Bronchial epithelial cell (primary cell): ENCODE measurements around the gene XRCC4. TPM values are rescaled to one million over a fixed set of nuclear protein-coding genes. Genes with fewer than 3 reads are reported as not detected.

Experiments
- DNase-seq: peaks from one replicate; pipeline ENCODE4 v3.0.0-alpha.2; 2010; ENCODE audit warnings: low read depth
- FAIRE-seq: peaks from 2 replicates; lab custom pipeline; 2011; peaks lifted over from hg19 to GRCh38; lab: Jason Lieb, UNC
- H3K27me3 ChIP-seq: 2 replicates; pipeline ENCODE4 v1.5.1; 2011; ENCODE audit warnings: low read length; ENCODE audit not compliant: control insufficient read depth, insufficient read depth
- H3K36me3 ChIP-seq: 2 replicates; pipeline ENCODE4 v1.5.1; 2011; ENCODE audit warnings: low read length; ENCODE audit not compliant: control insufficient read depth, insufficient read depth
- H3K4me3 ChIP-seq: 2 replicates; pipeline ENCODE4 v1.5.1; 2011; ENCODE audit warnings: mild to moderate bottlenecking, low read depth, low read length, control low read depth
- total RNA-seq: library from RNA; depleted of rRNA; stranded (reverse); fragments of >200 nt; gene quantifications from 2 replicates; pipeline ENCODE4 v1.2.1, GENCODE V29; 2014
- TF ChIP-seq, protein P1 (sequence below): IDR thresholded peaks from 2 replicates; pipeline ENCODE4 v1.5.1; 2011; ENCODE audit warnings: mild to moderate bottlenecking, moderate library complexity, low read length, control low read depth, inconsistent platforms; ENCODE audit not compliant: insufficient read depth, severe bottlenecking

Gene XRCC4
- total RNA-seq, 1 donor from 2014 or later = 9.5 TPM

DNA sequence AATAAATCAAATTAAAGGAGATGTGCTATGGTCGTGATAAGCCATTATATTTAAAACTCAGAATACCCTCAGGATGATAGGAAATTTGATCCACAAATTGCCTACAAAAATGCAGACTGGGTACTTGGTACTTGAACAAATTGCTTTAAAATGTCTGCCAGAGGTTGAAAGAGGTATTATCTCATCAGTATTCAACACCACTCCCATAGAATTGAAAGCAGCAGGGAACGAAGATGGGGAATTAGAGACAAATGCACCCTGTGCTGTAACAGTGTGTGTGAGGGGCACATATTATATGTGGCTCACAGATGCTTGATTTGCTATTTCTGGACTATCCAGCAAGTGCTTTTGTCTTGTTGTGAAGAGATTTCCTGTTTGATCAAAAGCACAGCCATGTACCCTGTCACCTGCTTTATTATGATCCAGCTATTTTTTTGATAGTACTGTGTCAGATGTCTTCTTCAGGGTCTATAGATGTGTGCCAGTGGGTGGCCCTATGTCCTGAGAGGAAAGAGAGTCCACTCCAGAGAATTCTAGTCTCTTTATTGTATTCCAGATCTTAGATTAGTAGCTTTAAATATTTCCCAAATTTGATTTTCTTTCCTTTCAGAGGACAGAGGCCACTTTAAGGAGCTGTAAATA is 120.1 kb downstream of the XRCC4 start:
- FAIRE-seq = no peak
- H3K4me3 ChIP-seq = no peak overlapping the region

DNA sequence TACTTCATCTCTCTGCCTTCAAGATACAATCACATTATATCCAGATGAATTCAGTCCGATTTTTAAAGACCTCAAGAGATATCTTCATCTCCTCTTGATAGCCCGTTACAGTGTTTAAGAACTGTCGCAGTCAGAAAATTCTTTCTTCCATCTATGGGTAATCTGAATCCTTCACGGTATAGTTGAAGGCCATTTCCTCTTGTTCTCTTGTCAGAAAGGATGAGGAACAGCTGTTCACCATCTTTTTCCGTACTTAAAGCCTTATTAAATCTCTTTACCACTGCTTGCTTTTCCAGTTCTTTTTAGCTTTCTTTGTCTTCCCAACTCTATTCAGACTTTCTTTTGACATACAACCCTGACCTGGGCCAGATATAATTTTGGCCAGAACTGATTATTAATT is 121.8 kb downstream of the XRCC4 start:
- FAIRE-seq = no peak

More for the DNA sequence above, 120.1 kb downstream of the XRCC4 start:
- Histone ChIP-seq H3K27me3 (no peaks in the 10 kb centered on the region), H3K36me3 (no peaks in the 10 kb centered on the region)
- TF ChIP-seq, protein P1, sequence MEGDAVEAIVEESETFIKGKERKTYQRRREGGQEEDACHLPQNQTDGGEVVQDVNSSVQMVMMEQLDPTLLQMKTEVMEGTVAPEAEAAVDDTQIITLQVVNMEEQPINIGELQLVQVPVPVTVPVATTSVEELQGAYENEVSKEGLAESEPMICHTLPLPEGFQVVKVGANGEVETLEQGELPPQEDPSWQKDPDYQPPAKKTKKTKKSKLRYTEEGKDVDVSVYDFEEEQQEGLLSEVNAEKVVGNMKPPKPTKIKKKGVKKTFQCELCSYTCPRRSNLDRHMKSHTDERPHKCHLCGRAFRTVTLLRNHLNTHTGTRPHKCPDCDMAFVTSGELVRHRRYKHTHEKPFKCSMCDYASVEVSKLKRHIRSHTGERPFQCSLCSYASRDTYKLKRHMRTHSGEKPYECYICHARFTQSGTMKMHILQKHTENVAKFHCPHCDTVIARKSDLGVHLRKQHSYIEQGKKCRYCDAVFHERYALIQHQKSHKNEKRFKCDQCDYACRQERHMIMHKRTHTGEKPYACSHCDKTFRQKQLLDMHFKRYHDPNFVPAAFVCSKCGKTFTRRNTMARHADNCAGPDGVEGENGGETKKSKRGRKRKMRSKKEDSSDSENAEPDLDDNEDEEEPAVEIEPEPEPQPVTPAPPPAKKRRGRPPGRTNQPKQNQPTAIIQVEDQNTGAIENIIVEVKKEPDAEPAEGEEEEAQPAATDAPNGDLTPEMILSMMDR = no peak
- no peak for DNase-seq

DNA sequence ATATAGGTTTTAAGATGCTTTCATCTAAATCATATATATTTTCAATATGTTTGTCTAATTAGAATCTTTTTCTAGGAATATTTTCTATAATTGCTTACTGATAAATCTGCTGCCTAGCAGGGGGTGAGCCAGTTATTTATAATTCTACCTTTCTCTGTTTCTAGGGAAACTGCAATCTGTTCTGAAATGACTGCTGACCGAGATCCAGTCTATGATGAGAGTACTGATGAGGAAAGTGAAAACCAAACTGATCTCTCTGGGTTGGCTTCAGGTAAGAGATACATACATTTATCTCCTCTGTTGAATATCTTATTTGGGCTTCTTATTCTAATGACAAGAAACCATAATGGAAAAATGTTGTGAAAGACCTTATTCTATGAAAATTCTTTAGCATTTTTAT is 127.3 kb downstream of the XRCC4 start:
- no peak for FAIRE-seq
- TF ChIP-seq, protein P1 = no peak
- no peaks in the 10 kb centered on the region for H3K36me3 ChIP-seq
- no peak overlapping the region for H3K4me3 ChIP-seq
- no peak for DNase-seq
- H3K27me3 ChIP-seq = no peaks in the 10 kb centered on the region

More for the DNA sequence above, 121.8 kb downstream of the XRCC4 start:
- Histone ChIP-seq H3K27me3 (no peaks in the 10 kb centered on the region), H3K4me3 (no peak overlapping the region), H3K36me3 (no peaks in the 10 kb centered on the region)
- TF ChIP-seq, protein P1 = no peak
- no peak for DNase-seq

DNA sequence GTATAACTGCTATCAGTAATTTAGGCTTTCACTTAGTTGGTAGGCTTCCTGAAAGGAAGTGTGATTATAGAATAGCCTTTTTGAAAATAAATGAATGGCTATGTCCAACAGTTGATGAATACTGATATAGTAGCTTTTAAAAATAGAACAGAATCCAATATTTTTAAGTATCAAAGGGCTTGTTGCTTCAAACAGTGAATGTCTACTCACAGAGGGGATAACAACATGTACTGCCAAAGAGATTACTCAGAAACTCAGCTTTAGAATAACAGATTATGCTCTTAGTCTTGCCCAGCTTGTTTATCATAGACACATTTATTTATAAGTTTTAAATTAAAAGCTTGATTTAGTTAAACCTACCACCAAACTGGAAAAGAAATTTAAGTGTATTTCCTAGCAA is 132.6 kb downstream of the XRCC4 start:
- TF ChIP-seq, protein P1 = no peak
- DNase-seq (no peak), FAIRE-seq (no peak)
- Histone ChIP-seq H3K4me3 (no peak overlapping the region), H3K36me3 (no peaks in the 10 kb centered on the region), H3K27me3 (no peaks in the 10 kb centered on the region)

DNA sequence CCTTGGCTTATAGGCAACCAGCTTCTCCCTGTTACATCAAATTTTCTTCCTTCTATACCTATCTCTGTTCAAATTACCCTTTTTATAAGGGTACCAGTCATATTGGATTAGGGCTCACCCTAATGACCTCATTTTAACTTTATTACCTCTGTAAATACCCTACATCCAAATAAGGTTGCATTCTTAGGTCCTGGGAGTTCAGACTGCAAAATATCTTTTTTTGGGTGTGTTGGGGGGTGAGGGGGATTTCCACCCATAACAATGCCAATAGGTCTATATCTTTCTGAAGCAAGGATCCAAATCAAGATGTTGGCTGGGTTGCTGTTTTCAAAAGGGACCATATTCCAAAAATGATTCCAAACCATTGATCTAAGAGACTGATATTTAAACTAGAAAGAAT is 141.7 kb downstream of the XRCC4 start:
- no peak for DNase-seq
- no peaks in the 10 kb centered on the region for H3K36me3 ChIP-seq
- no peaks in the 10 kb centered on the region for H3K27me3 ChIP-seq
- TF ChIP-seq, protein P1 = no peak
- no peak overlapping the region for H3K4me3 ChIP-seq
- no peak for FAIRE-seq

DNA sequence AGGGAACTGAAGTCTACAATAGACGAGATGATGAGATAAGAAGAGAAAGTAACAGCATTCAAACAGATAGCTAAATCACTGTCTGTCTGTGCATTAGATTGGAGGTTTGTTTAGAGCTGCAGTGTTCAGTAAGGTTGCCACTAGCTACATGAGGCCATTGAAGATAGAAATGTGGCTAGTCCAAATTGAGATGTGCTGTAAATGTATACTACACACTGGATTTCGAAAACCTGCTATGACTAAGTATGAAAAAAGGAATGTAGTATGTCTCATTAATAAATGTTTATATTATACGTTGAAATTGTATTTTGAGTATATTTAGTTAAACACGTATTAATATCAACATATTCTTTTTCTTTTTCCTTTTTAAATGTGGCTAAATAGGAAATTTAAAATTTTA is 142.1 kb downstream of the XRCC4 start:
- TF ChIP-seq, protein P1 = no peak
- FAIRE-seq (no peak), DNase-seq (peak; percentile 22)
- Histone ChIP-seq H3K4me3 (no peak overlapping the region), H3K27me3 (no peaks in the 10 kb centered on the region), H3K36me3 (no peaks in the 10 kb centered on the region)
